Measurements from ENCODE around the gene SLAIN1. TPM values are rescaled to one million over a fixed set of nuclear protein-coding genes. Genes with fewer than 3 reads are reported as not detected.
A peak's percentile ranks its signal among the peaks of the same experiment; 100 is the strongest.

Gene SLAIN1
- total and polyA plus RNA-seq, 8 donors: 3.7 to 26.8 (median 12.1) TPM; not detected in 1

DNA sequence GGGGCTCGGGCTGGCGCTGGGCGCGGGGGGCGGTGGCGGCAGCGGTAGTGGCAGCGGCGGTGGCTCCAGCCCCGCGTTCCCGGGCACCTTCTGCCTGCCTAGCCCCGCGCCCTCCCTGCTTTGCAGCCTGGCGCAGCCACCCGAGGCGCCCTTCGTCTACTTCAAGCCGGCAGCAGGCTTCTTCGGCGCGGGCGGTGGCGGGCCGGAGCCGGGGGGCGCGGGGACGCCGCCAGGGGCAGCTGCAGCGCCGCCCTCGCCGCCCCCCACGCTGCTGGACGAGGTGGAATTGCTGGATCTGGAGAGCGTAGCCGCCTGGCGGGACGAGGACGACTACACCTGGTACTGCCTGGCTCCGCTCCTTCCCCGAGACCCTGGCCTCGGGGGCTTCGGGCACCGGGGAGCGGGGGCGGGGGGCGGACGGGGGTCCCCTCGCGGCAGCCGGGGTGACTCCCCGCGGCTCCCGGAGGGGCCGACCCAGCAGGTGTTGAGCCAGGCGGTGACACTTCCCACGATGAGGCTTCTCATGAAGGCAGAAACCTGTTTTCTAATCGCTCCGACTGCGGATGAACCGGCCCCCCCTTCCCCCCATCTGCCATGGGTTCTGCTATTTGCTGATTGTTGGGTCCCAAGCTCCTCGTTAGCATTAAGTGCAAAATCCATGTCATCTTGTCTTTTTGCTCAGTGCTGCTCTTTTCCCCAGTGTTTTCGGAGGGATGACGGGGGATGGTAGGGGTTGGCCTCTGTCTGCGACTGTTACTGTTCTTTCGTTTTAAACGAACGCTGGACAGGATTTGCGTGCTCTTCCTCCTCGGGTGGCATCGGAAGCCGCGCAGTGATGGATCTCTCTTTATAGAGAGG, 943 bp downstream of the SLAIN1 start:
- no peaks in the 10 kb centered on the region for H3K36me3 ChIP-seq
- TF ChIP-seq POLR2A (IDR thresholded peaks at IDR 0.05): no peak
- TF ChIP-seq EP300 (IDR thresholded peaks at IDR 0.05): no peak
- no peak for TF ChIP-seq POLR2AphosphoS5 (IDR thresholded peaks at IDR 0.05)
- TF ChIP-seq, protein P1, sequence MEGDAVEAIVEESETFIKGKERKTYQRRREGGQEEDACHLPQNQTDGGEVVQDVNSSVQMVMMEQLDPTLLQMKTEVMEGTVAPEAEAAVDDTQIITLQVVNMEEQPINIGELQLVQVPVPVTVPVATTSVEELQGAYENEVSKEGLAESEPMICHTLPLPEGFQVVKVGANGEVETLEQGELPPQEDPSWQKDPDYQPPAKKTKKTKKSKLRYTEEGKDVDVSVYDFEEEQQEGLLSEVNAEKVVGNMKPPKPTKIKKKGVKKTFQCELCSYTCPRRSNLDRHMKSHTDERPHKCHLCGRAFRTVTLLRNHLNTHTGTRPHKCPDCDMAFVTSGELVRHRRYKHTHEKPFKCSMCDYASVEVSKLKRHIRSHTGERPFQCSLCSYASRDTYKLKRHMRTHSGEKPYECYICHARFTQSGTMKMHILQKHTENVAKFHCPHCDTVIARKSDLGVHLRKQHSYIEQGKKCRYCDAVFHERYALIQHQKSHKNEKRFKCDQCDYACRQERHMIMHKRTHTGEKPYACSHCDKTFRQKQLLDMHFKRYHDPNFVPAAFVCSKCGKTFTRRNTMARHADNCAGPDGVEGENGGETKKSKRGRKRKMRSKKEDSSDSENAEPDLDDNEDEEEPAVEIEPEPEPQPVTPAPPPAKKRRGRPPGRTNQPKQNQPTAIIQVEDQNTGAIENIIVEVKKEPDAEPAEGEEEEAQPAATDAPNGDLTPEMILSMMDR (IDR thresholded peaks at IDR 0.05): no peak
- peaks cover 0 to 61% (median 43%) of the 10 kb centered on the region in 4 donors for H3K4me1 ChIP-seq
- H3K27me3 ChIP-seq: peaks cover 0 to 10% (median 0%) of the 10 kb centered on the region in 3 donors
- 0 to 2% (median 1%) methylated on average over 17 to 74 of the region's 75 CpGs for WGBS, 5 donors
- intact Hi-C loops (cut with DNase I; ENCODE audit: low total_unique reads): no loop called here
- H3K4me3 ChIP-seq: peak overlapping the region; percentile 83 to 99 (median 84)
- peak overlapping the region; percentile 52 to 86 (median 76) for H3K27ac ChIP-seq
- no peaks in the 10 kb centered on the region for H3K9me3 ChIP-seq
- peak; percentile 46 to 71 for DNase-seq

DNA sequence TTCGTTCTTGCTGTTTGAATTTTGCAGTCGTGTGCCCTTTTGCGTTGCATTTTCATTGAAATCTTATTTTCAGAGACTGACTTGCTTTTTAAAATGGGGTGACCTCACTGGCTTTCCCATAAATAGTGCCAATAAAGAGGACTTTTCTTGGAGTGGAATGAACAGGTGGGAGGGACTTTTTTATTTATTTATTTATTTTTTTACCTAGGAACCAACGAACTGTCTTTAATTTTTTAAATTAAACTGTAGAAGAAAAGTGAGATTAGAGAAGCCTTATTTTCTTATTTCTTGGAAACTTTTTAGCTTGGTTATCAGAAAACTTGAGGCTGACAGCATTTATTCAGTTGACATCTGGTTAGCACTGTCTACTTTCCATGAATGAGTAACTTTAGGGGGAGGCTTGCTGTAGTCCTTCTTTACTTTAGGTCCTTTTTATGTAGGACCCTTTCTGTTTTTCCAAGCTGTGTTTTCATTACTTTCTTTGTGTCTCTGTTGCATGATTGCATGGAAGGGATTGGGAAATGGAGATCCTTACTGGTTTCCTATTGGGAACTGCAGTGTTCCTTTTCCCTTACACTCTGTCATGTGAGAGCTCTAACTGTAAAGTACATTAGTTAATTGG, 1.7 kb downstream of the SLAIN1 start:
- Histone ChIP-seq H3K27me3 (peaks cover 0 to 10% (median 0%) of the 10 kb centered on the region in 3 donors), H3K4me3 (peak overlapping the region; percentile 83 to 99 (median 84)), H3K9me3 (no peaks in the 10 kb centered on the region), H3K4me1 (peaks cover 0 to 55% (median 43%) of the 10 kb centered on the region in 4 donors), H3K36me3 (no peaks in the 10 kb centered on the region), H3K27ac (peak overlapping the region; percentile 52 to 86 (median 76))
- whole genome bisulfite sequencing, 5 donors: 0% methylated on average over 4 of the region's 4 CpGs
- intact Hi-C loops (cut with DNase I; ENCODE audit: low total_unique reads): no loop called here
- TF ChIP-seq EP300 (IDR thresholded peaks at IDR 0.05): no peak
- TF ChIP-seq, protein P1 (IDR thresholded peaks at IDR 0.05): no peak
- no peak for TF ChIP-seq POLR2A (IDR thresholded peaks at IDR 0.05)
- no peak for DNase-seq

DNA sequence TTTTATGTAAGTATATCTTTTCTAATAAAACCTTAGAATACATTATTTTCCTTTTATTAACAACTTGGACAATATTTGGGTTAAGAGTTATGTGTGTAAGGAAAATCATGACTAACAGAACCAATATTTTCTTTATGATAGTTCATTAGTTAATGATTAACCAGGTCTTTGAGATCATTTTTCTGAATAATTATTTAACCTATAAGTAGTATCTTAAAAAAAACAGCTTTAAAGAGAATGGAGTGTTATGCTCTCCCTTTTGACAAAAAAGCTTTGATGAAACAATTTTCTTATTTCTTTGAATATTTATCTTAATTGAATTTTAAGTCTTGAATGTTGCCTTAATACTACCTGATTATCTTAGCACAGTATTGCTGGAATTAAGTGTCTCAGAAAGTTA, 3.8 kb downstream of the SLAIN1 start:
- no peak overlapping the region for H3K4me3 ChIP-seq
- peak in 1 of 2 donors; percentile 28 for DNase-seq
- peak overlapping the region in 3 of 5 donors; percentile 5 to 46 (median 22) for H3K27ac ChIP-seq
- no peak for TF ChIP-seq EP300 (IDR thresholded peaks at IDR 0.05)
- H3K36me3 ChIP-seq: peaks cover 0 to under 1% (median 0%) of the 10 kb centered on the region in 4 donors
- H3K9me3 ChIP-seq: no peaks in the 10 kb centered on the region
- H3K4me1 ChIP-seq: peaks cover 0 to 48% (median 36%) of the 10 kb centered on the region in 4 donors
- H3K27me3 ChIP-seq: peaks cover 0 to 10% (median 0%) of the 10 kb centered on the region in 3 donors
- intact Hi-C loops (cut with DNase I; ENCODE audit: low total_unique reads): no loop called here

DNA sequence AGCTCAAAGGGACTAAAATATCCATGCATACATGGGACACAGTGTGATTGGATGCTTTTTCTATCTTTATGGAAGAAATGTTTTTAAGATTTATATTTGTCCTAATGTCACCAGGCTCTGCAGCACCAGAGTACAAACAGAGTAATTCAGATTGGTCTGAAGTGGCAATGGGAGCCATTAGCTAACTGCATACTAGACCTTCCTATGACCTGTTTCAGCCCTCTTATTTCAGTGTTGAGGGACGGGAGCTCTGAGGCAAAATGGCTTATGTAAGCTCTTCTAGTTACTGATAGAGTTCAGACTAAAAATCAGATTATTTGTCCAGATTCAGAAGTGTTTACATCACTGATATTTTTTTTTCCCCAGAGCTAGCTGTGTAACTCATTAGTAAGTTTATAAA, 4.9 kb downstream of the SLAIN1 start:
- 27 to 55% (median 32%) methylated on average over 1 of the region's 1 CpG for WGBS, 5 donors
- Histone ChIP-seq H3K36me3 (peaks cover 0 to 5% (median 0%) of the 10 kb centered on the region in 4 donors), H3K27me3 (peaks cover 0 to 4% (median 0%) of the 10 kb centered on the region in 3 donors), H3K27ac (no peak overlapping the region), H3K4me3 (no peak overlapping the region), H3K4me1 (peaks cover 0 to 39% (median 28%) of the 10 kb centered on the region in 4 donors), H3K9me3 (no peaks in the 10 kb centered on the region)
- intact Hi-C loops (cut with DNase I; ENCODE audit: low total_unique reads): no loop called here
- TF ChIP-seq, protein P1 (IDR thresholded peaks at IDR 0.05): no peak
- no peak for TF ChIP-seq POLR2A (IDR thresholded peaks at IDR 0.05)
- no peak for TF ChIP-seq POLR2AphosphoS5 (IDR thresholded peaks at IDR 0.05)
- TF ChIP-seq EP300 (IDR thresholded peaks at IDR 0.05): no peak
- no peak for DNase-seq

Measured in stomach (tissue), 9 donors.